Mesothelial cell of epicardium (in vitro differentiated cells): ENCODE results near the gene TFB2M. TPM values are rescaled to one million over a fixed set of nuclear protein-coding genes. Genes with fewer than 3 reads are reported as not detected.
"Not testable (repeated sequence)": the region's sequence is repeated elsewhere in the genome, so short reads cannot be mapped to it uniquely, and the experiment has no call there.

ENCODE experiments used
- DNase-seq, 2 experiments: peaks; one replicate each; pipeline ENCODE4 v3.0.0; 2021; ENCODE audit warnings: low spot score in 2 of 2; ENCODE audit not compliant: unreplicated experiment in 2 of 2
- H3K27ac Mint-ChIP-seq: 2 replicates; pipeline ENCODE4 v1.8.0; 2021; ENCODE audit warnings: mixed read lengths
- H3K27me3 Mint-ChIP-seq: 2 replicates; pipeline ENCODE4 v1.8.0; 2021; ENCODE audit warnings: low read depth, mixed read lengths
- H3K36me3 Mint-ChIP-seq: 2 replicates; pipeline ENCODE4 v1.8.0; 2021; ENCODE audit warnings: mixed read lengths
- H3K4me1 Mint-ChIP-seq: 2 replicates; pipeline ENCODE4 v1.8.0; 2021; ENCODE audit warnings: mixed read lengths
- H3K4me3 Mint-ChIP-seq: 2 replicates; pipeline ENCODE4 v1.8.0; 2021; ENCODE audit warnings: mild to moderate bottlenecking, moderate library complexity, mixed read lengths
- H3K9me3 Mint-ChIP-seq: 2 replicates; pipeline ENCODE4 v1.8.0; 2021; ENCODE audit warnings: mixed read lengths
- total RNA-seq: library from RNA; stranded (reverse); gene quantifications from 3 replicates; pipeline ENCODE4 v1.2.1, GENCODE V29; 2021
- TF ChIP-seq, protein P1 (sequence below): fragments of 200-600 bp; sonication (generic); IDR thresholded peaks from one replicate; pipeline ENCODE4 v1.5.0; 2021; ENCODE audit warnings: antibody characterized with exemption; ENCODE audit not compliant: unreplicated experiment

Gene TFB2M
- total RNA-seq, 1 donor from 2014 or later, result 12.1 TPM

DNA sequence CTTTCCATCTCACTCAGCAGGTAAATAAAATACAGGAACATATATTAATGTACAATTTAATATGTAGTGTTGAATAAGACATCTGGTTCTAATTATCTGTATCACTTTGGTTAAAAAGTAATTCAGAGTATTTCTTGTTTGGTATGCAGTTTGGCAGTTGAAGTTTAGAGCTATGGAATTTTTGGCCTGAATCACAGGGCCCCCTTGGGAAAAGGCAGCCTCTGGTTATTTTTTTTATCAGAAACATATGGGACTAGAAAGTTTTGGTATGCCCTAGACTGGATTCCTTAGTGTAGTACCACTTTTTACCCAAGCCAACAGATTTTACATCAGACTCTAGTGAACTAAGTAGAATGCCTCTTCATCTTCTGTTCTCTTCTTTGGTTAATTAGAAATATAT is 26.6 kb upstream of the TFB2M start:
- H3K36me3 Mint-ChIP-seq, result peaks cover 34% of the 10 kb centered on the region
- H3K4me3 Mint-ChIP-seq, result no peak overlapping the region
- peaks cover 14% of the 10 kb centered on the region for H3K9me3 Mint-ChIP-seq
- no peaks in the 10 kb centered on the region for H3K27me3 Mint-ChIP-seq
- no peak for DNase-seq
- H3K27ac Mint-ChIP-seq, result peak overlapping the region; percentile 35
- H3K4me1 Mint-ChIP-seq, result peaks cover 5% of the 10 kb centered on the region
- TF ChIP-seq, protein P1, sequence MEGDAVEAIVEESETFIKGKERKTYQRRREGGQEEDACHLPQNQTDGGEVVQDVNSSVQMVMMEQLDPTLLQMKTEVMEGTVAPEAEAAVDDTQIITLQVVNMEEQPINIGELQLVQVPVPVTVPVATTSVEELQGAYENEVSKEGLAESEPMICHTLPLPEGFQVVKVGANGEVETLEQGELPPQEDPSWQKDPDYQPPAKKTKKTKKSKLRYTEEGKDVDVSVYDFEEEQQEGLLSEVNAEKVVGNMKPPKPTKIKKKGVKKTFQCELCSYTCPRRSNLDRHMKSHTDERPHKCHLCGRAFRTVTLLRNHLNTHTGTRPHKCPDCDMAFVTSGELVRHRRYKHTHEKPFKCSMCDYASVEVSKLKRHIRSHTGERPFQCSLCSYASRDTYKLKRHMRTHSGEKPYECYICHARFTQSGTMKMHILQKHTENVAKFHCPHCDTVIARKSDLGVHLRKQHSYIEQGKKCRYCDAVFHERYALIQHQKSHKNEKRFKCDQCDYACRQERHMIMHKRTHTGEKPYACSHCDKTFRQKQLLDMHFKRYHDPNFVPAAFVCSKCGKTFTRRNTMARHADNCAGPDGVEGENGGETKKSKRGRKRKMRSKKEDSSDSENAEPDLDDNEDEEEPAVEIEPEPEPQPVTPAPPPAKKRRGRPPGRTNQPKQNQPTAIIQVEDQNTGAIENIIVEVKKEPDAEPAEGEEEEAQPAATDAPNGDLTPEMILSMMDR, result no peak

DNA sequence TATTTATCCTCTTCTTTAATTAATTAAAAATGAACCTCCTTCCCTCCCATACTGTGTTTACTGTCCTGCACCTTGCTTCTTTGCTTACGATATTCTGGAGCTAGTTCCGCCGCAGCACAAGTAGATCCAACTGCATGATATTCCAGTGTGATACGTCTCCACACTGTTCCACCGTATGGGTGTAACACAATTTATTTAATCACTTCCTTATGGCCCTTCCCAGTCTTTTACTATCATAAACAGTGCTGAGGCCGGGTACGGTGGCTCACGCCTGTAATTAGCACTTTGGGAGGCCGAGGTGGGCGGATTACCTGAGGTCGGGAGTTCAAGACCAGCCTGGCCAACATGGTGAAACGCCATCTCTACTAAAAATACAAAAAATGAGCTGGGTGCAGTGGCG is 25.9 kb upstream of the TFB2M start:
- Mint-ChIP-seq H3K27ac (peak overlapping the region; percentile 35), H3K36me3 (peaks cover 30% of the 10 kb centered on the region), H3K4me1 (peaks cover 5% of the 10 kb centered on the region), H3K4me3 (no peak overlapping the region), H3K9me3 (peaks cover 14% of the 10 kb centered on the region), H3K27me3 (no peaks in the 10 kb centered on the region)
- DNase-seq, result no peak
- TF ChIP-seq, protein P1, result no peak

DNA sequence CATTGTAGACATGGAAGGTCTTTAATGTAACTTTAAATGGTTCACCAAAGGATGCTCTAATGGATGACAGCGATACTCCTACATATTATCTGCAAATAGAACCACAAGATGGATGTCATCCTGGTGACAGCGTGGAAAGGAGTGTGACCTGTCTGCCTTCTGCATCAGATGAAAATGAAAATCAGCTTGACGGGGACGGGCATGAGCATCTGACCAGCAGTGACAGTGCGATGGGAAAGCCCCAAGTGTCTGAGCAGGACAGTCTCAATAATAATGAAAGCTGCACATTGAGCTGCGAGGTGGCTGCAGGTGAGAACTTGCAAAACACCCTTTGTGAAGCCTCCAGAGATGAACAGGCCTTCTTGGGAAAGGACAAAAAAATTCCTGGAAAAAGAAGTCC is 25.4 kb upstream of the TFB2M start:
- Mint-ChIP-seq H3K9me3 (peaks cover 14% of the 10 kb centered on the region), H3K27ac (no peak overlapping the region), H3K36me3 (peaks cover 27% of the 10 kb centered on the region), H3K4me3 (no peak overlapping the region), H3K4me1 (peaks cover 5% of the 10 kb centered on the region), H3K27me3 (no peaks in the 10 kb centered on the region)
- no peak for DNase-seq
- TF ChIP-seq, protein P1, result no peak

DNA sequence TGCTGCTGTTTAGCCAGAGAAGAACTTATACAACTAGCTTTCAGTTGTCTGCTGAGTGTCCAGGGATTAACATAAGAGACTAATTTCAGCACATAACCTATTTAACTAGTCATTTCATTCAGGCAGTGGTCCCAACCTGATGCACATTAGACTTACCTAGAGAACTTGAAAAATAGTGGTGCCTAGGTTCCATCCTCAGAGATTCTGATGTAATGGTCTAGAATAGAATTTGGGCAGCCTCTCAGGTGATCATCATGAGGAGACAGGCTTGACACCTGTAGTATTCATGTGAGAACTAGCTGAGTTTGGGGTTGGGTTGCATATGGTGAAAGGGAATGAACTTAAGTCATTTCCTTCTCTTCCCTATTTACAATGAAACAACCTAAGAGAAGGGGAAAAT is 25.0 kb upstream of the TFB2M start:
- H3K4me1 Mint-ChIP-seq, result peaks cover 5% of the 10 kb centered on the region
- H3K27ac Mint-ChIP-seq, result no peak overlapping the region
- no peak overlapping the region for H3K4me3 Mint-ChIP-seq

DNA sequence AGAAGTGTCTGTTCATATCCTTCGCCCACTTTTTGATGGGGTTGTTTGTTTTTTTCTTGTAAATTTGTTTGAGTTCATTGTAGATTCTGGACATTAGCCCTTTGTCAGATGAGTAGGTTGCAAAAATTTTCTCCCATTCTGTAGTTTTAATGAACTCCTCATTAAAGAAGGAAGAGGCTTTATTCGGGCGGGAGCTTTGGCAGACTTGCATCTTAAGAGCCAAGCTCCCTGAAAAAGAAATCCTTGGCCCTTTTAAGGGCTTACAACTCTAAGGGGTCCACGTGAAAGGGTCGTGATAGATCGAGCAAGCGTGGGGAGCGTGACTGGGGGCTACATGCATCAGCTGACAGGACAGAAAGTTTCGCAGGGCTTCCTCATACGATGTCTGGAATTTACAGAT is 23.9 kb upstream of the TFB2M start:
- H3K4me1 Mint-ChIP-seq, H3K27me3 Mint-ChIP-seq: not testable (repeated sequence)

More for the DNA sequence above, 25.0 kb upstream of the TFB2M start:
- Mint-ChIP-seq H3K36me3 (peaks cover 27% of the 10 kb centered on the region), H3K9me3 (peaks cover 14% of the 10 kb centered on the region), H3K27me3 (no peaks in the 10 kb centered on the region)
- TF ChIP-seq, protein P1, result no peak
- DNase-seq, result no peak

DNA sequence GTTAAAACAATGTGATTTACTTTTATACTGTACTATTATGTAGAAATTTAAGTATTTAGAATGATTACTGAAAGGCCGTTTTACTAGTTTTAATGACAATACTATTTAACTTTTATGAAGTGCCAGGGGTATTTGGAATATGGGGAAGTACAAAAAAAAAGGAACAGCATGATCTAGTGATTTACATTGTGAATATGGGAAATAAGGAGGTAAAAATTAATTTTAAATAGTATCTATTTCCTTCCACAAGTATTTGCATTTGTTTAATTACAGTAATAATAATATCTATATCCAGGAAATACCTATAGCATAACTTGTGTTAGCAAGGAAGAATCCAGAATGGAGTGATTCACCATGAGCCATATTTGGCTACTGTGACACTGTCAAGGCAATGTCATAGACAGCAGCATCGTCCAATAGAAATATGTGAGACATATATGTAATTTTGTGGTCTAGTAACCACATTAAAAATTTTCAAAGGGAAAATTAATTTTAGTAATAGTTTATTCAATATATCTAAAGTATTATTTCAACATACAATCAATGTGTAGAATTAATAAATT is 22.2 kb upstream of the TFB2M start:
- no peak overlapping the region for H3K27ac Mint-ChIP-seq
- H3K27me3 Mint-ChIP-seq, result no peaks in the 10 kb centered on the region
- H3K4me3 Mint-ChIP-seq, result no peak overlapping the region
- H3K9me3 Mint-ChIP-seq, result peaks cover 14% of the 10 kb centered on the region
- H3K36me3 Mint-ChIP-seq, result peaks cover 31% of the 10 kb centered on the region
- TF ChIP-seq, protein P1, result no peak
- peaks cover 19% of the 10 kb centered on the region for H3K4me1 Mint-ChIP-seq
- no peak for DNase-seq

More for the DNA sequence above, 23.9 kb upstream of the TFB2M start:
- DNase-seq, H3K4me3 Mint-ChIP-seq, H3K27ac Mint-ChIP-seq: not testable (repeated sequence)
- Mint-ChIP-seq H3K9me3 (peaks cover 14% of the 10 kb centered on the region), H3K36me3 (peaks cover 24% of the 10 kb centered on the region)
